ENCODE data around the gene CBLB. TPM values are rescaled to one million over a fixed set of nuclear protein-coding genes. Genes with fewer than 3 reads are reported as not detected.

The CBLB gene
- total RNA-seq, 1 experiment from 2014 or later: 8.6 TPM

DNA sequence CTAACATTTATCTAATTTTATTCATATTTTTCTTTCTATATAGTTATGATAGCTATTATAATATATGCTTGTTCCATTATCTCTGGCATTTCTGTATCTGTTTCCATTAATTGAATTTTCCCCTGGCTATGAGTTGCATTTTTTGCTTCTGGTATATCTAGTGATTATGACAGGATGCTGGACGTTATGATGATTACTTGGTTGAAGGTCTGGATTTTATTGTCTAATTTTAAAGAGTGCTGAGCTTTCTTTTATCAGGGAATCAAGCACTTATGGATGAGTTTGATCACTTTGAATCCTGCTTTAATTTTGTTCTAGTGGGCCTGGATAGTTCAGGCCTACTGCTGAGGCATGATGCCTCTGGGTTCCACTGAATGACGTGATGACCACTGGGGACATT, 229.7 kb downstream of the CBLB start:
- Histone ChIP-seq H3K4me3 (ENCODE audit: low read depth in 2 of 2, low read length in 2 of 2) (no peak overlapping the region), H3K27me3 (ENCODE audit: control insufficient read depth, insufficient read depth, low read length) (no peaks in the 10 kb centered on the region), H3K36me3 (ENCODE audit: control insufficient read depth, insufficient read depth, low read length) (no peaks in the 10 kb centered on the region), H3K9me3 (ENCODE audit: control insufficient read depth, insufficient read depth, low read depth, low read length) (no peaks in the 10 kb centered on the region), H3K4me1 (ENCODE audit: control insufficient read depth, insufficient read depth, low read length) (no peaks in the 10 kb centered on the region), H3K27ac (ENCODE audit: low read length) (no peak overlapping the region)
- ChIA-PET CTCF (no interaction called here), POLR2A (no interaction called here)
- BruUV-seq (replicated peaks): no TSS peak
- intact Hi-C loops (cut with micrococcal nuclease; ENCODE audit: unreplicated experiment): no loop called here
- ATAC-seq (no peak), DNase-seq (ENCODE audit: low read depth, low spot score) (no peak)
- no peak for TF ChIP-seq POLR2AphosphoS5 (IDR thresholded peaks at IDR 0.05; ENCODE audit: low read depth, low read length)
- TF ChIP-seq TCF7L2 (IDR thresholded peaks at IDR 0.05; ENCODE audit: low read depth, low read length): no peak
- TF ChIP-seq, protein P1, sequence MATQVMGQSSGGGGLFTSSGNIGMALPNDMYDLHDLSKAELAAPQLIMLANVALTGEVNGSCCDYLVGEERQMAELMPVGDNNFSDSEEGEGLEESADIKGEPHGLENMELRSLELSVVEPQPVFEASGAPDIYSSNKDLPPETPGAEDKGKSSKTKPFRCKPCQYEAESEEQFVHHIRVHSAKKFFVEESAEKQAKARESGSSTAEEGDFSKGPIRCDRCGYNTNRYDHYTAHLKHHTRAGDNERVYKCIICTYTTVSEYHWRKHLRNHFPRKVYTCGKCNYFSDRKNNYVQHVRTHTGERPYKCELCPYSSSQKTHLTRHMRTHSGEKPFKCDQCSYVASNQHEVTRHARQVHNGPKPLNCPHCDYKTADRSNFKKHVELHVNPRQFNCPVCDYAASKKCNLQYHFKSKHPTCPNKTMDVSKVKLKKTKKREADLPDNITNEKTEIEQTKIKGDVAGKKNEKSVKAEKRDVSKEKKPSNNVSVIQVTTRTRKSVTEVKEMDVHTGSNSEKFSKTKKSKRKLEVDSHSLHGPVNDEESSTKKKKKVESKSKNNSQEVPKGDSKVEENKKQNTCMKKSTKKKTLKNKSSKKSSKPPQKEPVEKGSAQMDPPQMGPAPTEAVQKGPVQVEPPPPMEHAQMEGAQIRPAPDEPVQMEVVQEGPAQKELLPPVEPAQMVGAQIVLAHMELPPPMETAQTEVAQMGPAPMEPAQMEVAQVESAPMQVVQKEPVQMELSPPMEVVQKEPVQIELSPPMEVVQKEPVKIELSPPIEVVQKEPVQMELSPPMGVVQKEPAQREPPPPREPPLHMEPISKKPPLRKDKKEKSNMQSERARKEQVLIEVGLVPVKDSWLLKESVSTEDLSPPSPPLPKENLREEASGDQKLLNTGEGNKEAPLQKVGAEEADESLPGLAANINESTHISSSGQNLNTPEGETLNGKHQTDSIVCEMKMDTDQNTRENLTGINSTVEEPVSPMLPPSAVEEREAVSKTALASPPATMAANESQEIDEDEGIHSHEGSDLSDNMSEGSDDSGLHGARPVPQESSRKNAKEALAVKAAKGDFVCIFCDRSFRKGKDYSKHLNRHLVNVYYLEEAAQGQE (IDR thresholded peaks at IDR 0.05; ENCODE audit: insufficient read depth in 1 of 2, low read depth in 2 of 2, low read length in 1 of 2): no peak
- TF ChIP-seq CTCF (IDR thresholded peaks at IDR 0.05): no peak
- TF ChIP-seq SIN3A (IDR thresholded peaks at IDR 0.05; ENCODE audit: borderline replicate concordance, insufficient read depth, low read depth, low read length): no peak
- in situ Hi-C loops (cut with HindIII; ENCODE audit: low pct_unique_long_range_greater_than_20kb, low sequenced_read_pairs): no loop called here

DNA sequence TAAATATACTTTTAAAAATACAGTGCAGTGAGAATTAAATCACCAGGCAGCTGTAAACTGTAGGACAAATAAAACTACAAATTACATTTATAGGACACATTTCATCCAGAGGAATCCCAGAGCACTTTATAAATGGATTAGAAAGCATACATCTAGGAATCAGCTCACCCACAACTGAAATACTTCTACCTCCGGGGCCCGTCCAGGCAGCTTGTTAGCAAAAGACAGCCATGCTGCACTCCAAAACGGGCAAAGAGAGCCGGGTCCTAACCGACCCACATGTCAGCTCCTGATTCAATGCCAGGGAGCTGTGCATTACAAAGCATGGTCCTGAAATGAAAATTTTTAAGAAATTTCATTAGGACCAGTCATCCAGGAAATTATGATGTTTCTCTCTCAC, 234.1 kb downstream of the CBLB start:
- no TSS peak for BruUV-seq (replicated peaks)
- no peaks in the 10 kb centered on the region for H3K4me1 ChIP-seq (ENCODE audit: control insufficient read depth, insufficient read depth, low read length)
- H3K4me3 ChIP-seq (ENCODE audit: low read depth in 2 of 2, low read length in 2 of 2): no peak overlapping the region
- ATAC-seq (no peak), DNase-seq (ENCODE audit: low read depth, low spot score) (no peak)
- H3K36me3 ChIP-seq (ENCODE audit: control insufficient read depth, insufficient read depth, low read length): no peaks in the 10 kb centered on the region
- no peaks in the 10 kb centered on the region for H3K9me3 ChIP-seq (ENCODE audit: control insufficient read depth, insufficient read depth, low read depth, low read length)
- intact Hi-C loops (cut with micrococcal nuclease; ENCODE audit: unreplicated experiment): no loop called here
- in situ Hi-C loops (cut with HindIII; ENCODE audit: low pct_unique_long_range_greater_than_20kb, low sequenced_read_pairs): no loop called here
- CTCF ChIA-PET: no interaction called here
- H3K27me3 ChIP-seq (ENCODE audit: control insufficient read depth, insufficient read depth, low read length): no peaks in the 10 kb centered on the region
- H3K27ac ChIP-seq (ENCODE audit: low read length): no peak overlapping the region
- TF ChIP-seq, protein P1 (IDR thresholded peaks at IDR 0.05; ENCODE audit: insufficient read depth in 1 of 2, low read depth in 2 of 2, low read length in 1 of 2): no peak
- TF ChIP-seq TCF7L2 (IDR thresholded peaks at IDR 0.05; ENCODE audit: low read depth, low read length) (no peak), SIN3A (IDR thresholded peaks at IDR 0.05; ENCODE audit: borderline replicate concordance, insufficient read depth, low read depth, low read length) (no peak)
- POLR2A ChIA-PET: no interaction called here
